ENCODE measurements around the gene NNT.
"Not testable (repeated sequence)": the region's sequence is repeated elsewhere in the genome, so short reads cannot be mapped to it uniquely, and the experiment has no call there.

The NNT gene

GRCh38 chr5:43674536-43674935, 71.6 kb downstream of the NNT start:
- no peak for DNase-seq

GRCh38 chr5:43675357-43675756, 72.4 kb downstream of the NNT start:
- DNase-seq, result no peak

DNA sequence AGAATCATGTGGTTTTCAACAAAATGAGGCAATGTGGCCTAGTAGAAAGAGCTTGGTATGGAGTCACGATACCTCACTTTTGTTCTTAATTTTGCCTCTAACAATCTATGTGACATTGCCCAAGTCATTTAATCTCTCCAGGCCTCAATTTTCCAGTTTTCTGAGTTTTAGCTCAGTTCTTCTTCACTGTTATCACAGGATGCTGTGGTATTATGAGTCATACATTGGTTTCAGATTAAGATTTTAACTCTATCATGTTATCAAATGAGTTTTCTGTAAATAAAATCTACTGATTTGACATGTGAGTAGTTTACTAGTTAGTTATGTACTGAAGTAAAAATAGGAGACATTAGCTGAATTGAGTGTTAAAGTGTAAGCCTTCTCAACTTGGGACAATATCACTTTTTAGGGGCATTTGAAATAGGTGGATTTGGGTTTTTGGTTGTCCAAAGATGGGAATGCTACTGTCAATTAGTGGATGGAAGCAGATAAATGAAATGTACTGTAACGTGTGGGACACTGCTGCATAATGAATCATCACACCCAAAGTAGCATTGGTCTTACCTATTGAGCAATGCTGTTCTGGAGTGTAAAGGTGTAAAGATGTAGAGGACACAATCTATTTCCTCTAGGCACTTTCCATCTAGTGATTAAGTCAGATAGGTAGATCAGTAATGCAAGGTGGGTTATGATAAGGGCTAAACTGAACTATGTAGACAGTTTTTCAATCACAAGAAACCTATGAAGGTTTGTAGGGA, 73.3 kb downstream of the NNT start:
- DNase-seq, result no peak

GRCh38 chr5:43677253-43677652, 74.3 kb downstream of the NNT start:
- no peak for DNase-seq

GRCh38 chr5:43679214-43679613, 76.2 kb downstream of the NNT start:
- no peak for DNase-seq

DNA sequence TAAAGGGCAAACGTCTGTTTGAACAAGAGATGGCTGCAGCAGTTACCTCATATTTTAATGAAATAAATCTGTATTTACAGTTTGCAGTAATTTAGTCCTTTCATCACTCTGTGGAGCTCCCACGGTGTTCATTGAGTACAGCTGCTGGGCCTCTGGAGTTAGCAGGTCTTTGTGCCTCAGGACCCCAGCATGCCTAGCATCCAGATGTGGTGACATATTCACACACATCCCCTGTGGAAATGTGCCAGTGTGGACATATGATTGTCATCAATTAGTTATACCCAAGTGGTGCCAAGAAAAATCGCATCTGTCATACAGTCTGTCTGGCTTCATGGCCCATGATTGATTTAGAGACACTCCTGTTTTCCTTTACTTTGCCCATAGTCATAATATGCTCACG, 77.3 kb downstream of the NNT start:
- DNase-seq, result no peak

- no peak for DNase-seq
Measured at GRCh38 chr5:43683884-43684471, 81.0 kb downstream of the NNT start.

DNA sequence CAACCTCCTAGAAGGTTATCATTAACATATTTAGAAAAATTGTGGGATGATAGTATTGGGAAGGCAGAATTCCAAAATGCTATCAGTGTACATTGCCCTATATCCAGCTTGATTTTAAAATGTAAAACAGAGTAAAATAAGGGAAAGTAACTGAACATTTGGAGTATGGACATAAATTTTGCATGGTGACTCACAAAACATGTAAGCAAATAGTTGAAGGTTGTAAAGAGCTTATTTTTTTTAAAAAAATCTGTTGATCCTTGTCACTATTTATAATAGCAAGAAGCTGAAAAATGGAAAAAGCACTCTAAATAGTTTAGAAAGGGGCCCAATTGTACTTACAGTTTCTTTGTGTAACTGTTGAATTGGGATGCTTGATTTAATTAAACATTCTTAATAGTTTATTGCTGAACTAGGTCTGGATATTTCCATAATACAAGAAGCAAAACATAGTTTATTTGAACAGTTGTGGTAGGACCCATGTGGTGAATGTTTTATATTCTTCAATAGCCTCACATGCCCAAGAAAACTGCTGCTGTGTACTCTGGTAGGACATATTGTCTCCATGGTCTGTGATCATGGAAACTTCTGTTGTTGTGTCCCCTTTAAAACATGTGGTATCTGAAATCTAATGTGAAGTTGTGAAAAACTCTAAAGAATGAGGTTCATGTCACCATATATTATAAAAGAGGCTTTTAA, 82.4 kb downstream of the NNT start:
- no peak for DNase-seq

DNA sequence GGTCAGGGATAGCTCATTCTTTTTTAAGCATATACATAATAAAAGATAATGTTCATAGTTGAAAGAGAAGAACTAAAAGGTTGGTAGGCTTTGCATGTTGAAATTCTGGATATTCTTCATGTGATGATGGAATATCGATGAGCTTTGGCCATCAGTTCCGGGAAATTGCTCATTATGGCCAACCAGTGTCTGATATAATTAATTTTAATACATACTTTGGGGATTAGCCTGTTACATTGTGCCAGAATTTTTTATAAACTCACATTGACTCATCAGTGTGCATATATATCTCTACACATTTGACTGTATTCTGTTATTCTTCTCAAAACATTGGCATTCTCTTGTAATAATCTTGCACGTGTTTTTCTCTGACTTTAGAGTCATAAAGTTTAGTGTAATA, 84.3 kb downstream of the NNT start:
- no peak for DNase-seq

DNA sequence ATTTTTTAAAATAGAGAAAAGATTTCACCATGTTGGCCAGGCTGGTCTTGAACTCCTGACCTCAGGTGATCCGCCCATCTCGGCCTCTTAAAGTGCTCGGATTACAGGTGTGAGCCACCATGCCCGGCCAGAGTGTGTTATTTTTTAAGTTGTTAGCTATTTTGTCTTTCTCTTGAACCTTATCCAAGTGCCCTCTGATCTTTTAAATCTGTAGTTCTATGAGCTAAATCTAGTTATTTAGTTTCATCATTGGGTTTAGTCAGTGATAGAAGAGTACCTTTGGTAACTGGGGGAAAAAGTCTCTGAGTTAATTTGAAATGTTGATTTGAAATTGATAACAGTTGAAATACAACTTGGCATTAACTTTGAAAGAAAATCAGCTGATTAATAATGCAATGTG, 88.3 kb downstream of the NNT start:
- DNase-seq, result no peak

DNA sequence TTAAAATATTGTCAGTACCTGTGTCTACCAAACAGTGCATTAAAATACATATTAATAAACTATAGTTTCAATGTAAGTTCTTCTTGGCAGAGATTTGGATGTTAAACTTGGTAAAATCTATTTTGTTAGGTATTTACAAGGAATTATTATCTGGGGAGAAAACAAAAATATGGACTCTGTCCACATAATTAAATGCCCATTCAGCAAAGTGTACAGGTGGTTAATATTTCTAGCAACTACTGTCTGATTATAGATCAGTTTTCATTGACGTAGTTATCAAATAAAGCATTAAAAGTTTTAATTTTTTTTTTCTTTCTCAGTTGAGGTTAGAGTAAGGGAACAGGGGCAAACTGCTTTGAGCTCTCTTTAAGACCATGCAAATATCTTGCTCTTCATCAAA, 88.9 kb downstream of the NNT start:
- DNase-seq, result no peak

GRCh38 chr5:43693411-43693810, 90.4 kb downstream of the NNT start:
- no peak for DNase-seq

GRCh38 chr5:43694027-43694426, 91.0 kb downstream of the NNT start:
- DNase-seq, result no peak

DNA sequence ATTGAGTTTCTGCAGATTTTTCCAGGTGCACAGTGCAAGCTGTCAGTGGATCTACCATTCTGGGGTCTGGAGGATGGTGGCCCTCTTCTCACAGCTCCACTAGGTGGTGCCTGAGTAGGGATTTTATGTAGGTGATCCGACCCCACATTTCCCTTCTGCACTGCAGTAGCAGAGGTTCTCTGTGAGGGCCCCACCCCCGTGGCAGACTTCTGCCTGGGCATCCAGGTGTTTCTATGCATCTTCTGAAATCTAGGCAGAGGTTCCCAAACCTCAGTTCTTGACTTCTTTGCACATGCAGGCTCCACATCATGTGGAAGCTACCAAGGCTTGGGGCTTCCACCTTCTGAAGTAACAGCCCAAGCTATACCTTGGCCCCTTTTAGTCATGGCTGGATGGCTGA, 93.5 kb downstream of the NNT start:
- DNase-seq, result not testable (repeated sequence)

- no peak for DNase-seq
Measured at GRCh38 chr5:43699910-43700309, 96.9 kb downstream of the NNT start.

DNA sequence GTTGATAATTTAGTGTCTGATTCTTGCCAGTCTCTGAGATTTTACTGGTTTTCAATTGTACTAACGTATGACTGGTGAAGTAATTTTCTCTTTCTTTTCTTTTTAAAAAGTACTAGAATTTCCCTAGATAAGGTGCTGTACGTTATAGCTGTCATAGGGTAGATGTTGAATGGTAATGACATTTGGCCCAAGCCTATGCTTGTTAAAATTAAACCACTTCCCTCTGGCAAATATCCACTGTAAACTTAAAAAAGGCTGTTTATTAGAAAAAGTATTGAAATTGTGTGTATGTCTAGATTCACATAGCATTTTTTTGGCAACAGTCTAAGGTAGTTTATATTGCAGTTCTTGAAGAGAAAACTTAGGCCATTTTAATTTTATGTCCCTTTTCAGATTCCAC, 97.6 kb downstream of the NNT start:
- no peak for DNase-seq

- DNase-seq, result no peak
Measured at GRCh38 chr5:43701227-43701626, 98.2 kb downstream of the NNT start.

GRCh38 chr5:43702293-43702692, 99.3 kb downstream of the NNT start:
- no peak for DNase-seq

GRCh38 chr5:43702815-43703214, 99.8 kb downstream of the NNT start:
- DNase-seq, result no peak

DNA sequence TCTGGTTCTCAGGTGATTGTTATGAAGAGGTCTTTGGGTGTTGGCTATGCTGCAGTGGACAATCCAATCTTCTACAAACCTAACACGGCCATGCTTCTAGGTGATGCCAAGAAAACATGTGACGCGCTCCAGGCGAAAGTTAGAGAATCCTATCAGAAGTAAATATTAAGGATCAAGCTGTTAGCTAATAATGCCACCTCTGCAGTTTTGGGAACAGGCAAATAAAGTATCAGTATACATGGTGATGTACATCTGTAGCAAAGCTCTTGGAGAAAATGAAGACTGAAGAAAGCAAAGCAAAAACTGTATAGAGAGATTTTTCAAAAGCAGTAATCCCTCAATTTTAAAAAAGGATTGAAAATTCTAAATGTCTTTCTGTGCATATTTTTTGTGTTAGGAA, 101.3 kb downstream of the NNT start:
- DNase-seq, result no peak

GRCh38 chr5:43706576-43706975, 103.6 kb downstream of the NNT start:
- not testable (repeated sequence) for DNase-seq

GRCh38 chr5:43711496-43711895, 108.5 kb downstream of the NNT start:
- no peak for DNase-seq

- DNase-seq, result no peak
Measured at GRCh38 chr5:43712081-43712480, 109.1 kb downstream of the NNT start.

DNA sequence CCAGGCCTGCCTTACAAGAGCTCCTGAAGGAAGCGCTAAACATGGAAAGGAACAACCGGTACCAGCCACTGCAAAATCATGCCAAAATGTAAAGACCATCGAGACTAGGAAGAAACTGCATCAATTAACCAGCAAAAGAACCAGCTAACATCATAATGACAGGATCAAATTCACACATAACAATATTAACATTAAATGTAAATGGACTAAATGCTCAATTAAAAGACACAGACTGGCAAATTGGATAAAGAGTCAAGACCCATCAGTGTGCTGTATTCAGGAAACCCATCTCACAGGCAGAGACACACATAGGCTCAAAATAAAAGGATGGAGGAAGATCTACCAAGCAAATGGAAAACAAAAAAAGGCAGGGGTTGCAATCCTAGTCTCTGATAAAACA, 116.8 kb downstream of the NNT start:
- not testable (repeated sequence) for DNase-seq

All from stimulated activated CD4-positive, alpha-beta T cell treated with anti-CD3 and anti-CD28 coated beads, Interleukin-4, amount 100 ng/mL, for 24 hours (primary cell).